Endothelial cell of umbilical vein (primary cell): ENCODE measurements around the gene ALKBH2.

Experiments used
- EZH2 ChIP-seq: IDR thresholded peaks from 2 replicates; pipeline ENCODE4 v1.6.1; 2012; ENCODE audit warnings: borderline replicate concordance, low read depth, mild to moderate bottlenecking, moderate library complexity, low read length, inconsistent platforms; ENCODE audit not compliant: severe bottlenecking
- MYC ChIP-seq: IDR thresholded peaks from one replicate; pipeline ENCODE4 v1.6.1; 2011; ENCODE audit warnings: mild to moderate bottlenecking, low read depth, low read length
- TF ChIP-seq, protein P1 (sequence below), 2 donors: IDR thresholded peaks; 1 replicate in 1 of 2; 2 replicates in 1 of 2; pipeline ENCODE4 v1.5.1; 2011; ENCODE audit warnings: low read length in 2 of 2, mild to moderate bottlenecking in 2 of 2, moderate library complexity in 2 of 2, control low read depth in 1 of 2, inconsistent platforms in 1 of 2, low read depth in 1 of 2; ENCODE audit not compliant: insufficient read depth in 1 of 2; ENCODE audit errors: extremely low read depth in 1 of 2

GRCh38 chr12:109052097-109052413 lies 41.2 kb downstream of the ALKBH2 start:
- TF ChIP-seq, protein P1, sequence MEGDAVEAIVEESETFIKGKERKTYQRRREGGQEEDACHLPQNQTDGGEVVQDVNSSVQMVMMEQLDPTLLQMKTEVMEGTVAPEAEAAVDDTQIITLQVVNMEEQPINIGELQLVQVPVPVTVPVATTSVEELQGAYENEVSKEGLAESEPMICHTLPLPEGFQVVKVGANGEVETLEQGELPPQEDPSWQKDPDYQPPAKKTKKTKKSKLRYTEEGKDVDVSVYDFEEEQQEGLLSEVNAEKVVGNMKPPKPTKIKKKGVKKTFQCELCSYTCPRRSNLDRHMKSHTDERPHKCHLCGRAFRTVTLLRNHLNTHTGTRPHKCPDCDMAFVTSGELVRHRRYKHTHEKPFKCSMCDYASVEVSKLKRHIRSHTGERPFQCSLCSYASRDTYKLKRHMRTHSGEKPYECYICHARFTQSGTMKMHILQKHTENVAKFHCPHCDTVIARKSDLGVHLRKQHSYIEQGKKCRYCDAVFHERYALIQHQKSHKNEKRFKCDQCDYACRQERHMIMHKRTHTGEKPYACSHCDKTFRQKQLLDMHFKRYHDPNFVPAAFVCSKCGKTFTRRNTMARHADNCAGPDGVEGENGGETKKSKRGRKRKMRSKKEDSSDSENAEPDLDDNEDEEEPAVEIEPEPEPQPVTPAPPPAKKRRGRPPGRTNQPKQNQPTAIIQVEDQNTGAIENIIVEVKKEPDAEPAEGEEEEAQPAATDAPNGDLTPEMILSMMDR (IDR thresholded peaks at IDR 0.05; ENCODE audit: extremely low read depth in 1 of 2, insufficient read depth in 1 of 2, low read depth in 1 of 2, low read length in 2 of 2) = no peak
- no peak for TF ChIP-seq EZH2
- TF ChIP-seq MYC = no peak
